Thoracic aorta (tissue), 2 donors: Measurements from ENCODE around the gene GALNT17. TPM values are rescaled to one million over a fixed set of nuclear protein-coding genes. Genes with fewer than 3 reads are reported as not detected.

Source experiments
- ATAC-seq: fragments of 150-250 bp; one replicate; pipeline ENCODE4 v1.8.0; 2017; ENCODE audit warnings: low read depth; ENCODE audit not compliant: insufficient number of reproducible peaks, low FRiP score
- DNase-seq: peaks from one replicate; pipeline ENCODE4 v3.0.0-alpha.2; 2020; ENCODE audit warnings: low spot score
- H3K27ac ChIP-seq, 2 donors: fragments of 200-600 bp; sonication (generic); 1 replicate in 1 of 2; 2 replicates in 1 of 2; pipeline ENCODE4 v1.5.1; 2016; ENCODE audit warnings: mild to moderate bottlenecking in 2 of 2, moderate library complexity in 2 of 2
- H3K27me3 ChIP-seq: fragments of 200-600 bp; sonication (generic); replicated peaks from 2 replicates; pipeline ENCODE4 v1.6.0; 2016; ENCODE audit warnings: mild to moderate bottlenecking; ENCODE audit not compliant: insufficient read depth
- H3K36me3 ChIP-seq: fragments of 200-600 bp; sonication (generic); one replicate; pipeline ENCODE4 v1.5.1; 2016
- H3K4me1 ChIP-seq, 2 donors: fragments of 200-600 bp; sonication (generic); 1 replicate in 1 of 2; 2 replicates in 1 of 2; pipeline versions ENCODE4 v1.5.1 to v1.6.0; 2016; ENCODE audit warnings: low read depth in 2 of 2, mild to moderate bottlenecking in 1 of 2; ENCODE audit not compliant: control insufficient read depth in 1 of 2
- H3K4me3 ChIP-seq: fragments of 200-600 bp; sonication (generic); 2 replicates; pipeline ENCODE4 v1.5.1; 2016; ENCODE audit warnings: mild to moderate bottlenecking
- H3K9me3 ChIP-seq: fragments of 200-600 bp; sonication (generic); 2 replicates; pipeline ENCODE4 v1.5.1; 2016
- total RNA-seq, 2 donors: library from RNA; depleted of rRNA; stranded (reverse); fragments of >200 nt; gene quantifications; one replicate each; pipeline versions ENCODE4 v1.1.0 to v1.2.3, GENCODE V29; 2016
- TF ChIP-seq, protein P1 (sequence below): fragments of 200-600 bp; sonication (generic); IDR thresholded peaks from one replicate; pipeline ENCODE4 v1.5.1; 2019; ENCODE audit warnings: antibody characterized with exemption

Gene GALNT17
- total RNA-seq, 2 donors from 2014 or later, result 17.6 to 20.8 TPM

DNA sequence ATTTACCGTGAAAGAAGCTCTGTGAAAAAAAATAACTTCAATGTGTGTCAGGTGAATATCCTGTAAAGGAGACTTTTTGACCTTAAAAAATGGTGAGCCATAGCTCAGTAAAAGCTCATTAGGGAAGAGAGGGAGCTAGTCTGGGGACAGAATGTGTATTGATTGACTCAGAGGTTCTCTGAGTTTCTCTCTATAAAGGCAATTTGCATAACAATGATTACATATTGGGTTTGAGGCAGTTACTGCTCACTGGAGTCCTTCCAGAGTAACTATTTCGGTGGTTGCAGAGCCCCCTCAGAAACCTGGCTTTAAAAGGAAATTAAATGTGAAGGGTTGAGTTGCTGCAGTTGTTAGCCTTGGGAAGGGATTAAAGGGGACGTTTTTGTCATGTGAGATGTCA is 181.6 kb downstream of the GALNT17 start:
- TF ChIP-seq, protein P1, sequence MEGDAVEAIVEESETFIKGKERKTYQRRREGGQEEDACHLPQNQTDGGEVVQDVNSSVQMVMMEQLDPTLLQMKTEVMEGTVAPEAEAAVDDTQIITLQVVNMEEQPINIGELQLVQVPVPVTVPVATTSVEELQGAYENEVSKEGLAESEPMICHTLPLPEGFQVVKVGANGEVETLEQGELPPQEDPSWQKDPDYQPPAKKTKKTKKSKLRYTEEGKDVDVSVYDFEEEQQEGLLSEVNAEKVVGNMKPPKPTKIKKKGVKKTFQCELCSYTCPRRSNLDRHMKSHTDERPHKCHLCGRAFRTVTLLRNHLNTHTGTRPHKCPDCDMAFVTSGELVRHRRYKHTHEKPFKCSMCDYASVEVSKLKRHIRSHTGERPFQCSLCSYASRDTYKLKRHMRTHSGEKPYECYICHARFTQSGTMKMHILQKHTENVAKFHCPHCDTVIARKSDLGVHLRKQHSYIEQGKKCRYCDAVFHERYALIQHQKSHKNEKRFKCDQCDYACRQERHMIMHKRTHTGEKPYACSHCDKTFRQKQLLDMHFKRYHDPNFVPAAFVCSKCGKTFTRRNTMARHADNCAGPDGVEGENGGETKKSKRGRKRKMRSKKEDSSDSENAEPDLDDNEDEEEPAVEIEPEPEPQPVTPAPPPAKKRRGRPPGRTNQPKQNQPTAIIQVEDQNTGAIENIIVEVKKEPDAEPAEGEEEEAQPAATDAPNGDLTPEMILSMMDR, result no peak
- Histone ChIP-seq H3K4me1 (peaks cover 8 to 38% of the 10 kb centered on the region in 2 donors), H3K9me3 (no peaks in the 10 kb centered on the region), H3K4me3 (no peak overlapping the region), H3K27ac (no peak overlapping the region), H3K36me3 (no peaks in the 10 kb centered on the region), H3K27me3 (no peaks in the 10 kb centered on the region)
- no peak for DNase-seq
- no peak for ATAC-seq

DNA sequence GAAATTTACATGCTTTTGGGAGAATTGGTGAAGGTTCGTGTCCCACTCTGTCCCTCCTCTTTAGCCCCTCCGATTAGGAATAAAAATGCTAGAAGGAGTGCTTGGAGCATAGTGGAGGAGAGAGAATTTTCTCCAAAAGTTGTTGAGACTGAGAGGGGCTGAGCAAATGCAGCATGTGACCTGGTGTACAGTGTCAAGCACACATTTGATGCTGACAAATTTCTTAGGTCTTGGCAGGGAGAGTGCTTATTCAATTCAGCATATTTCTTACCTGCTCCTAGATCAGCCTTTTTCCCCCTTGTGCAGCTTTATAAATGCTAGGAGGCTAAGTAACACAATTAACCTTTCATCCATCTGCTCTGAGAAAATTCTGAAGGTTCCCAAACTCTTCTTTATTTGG is 189.0 kb downstream of the GALNT17 start:
- no peak for DNase-seq
- H3K27ac ChIP-seq, result no peak overlapping the region
- TF ChIP-seq, protein P1, result no peak
- H3K4me3 ChIP-seq, result no peak overlapping the region
- no peak for ATAC-seq
- H3K4me1 ChIP-seq, result no peaks in the 10 kb centered on the region
- no peaks in the 10 kb centered on the region for H3K27me3 ChIP-seq
- H3K9me3 ChIP-seq, result no peaks in the 10 kb centered on the region
- H3K36me3 ChIP-seq, result no peaks in the 10 kb centered on the region

DNA sequence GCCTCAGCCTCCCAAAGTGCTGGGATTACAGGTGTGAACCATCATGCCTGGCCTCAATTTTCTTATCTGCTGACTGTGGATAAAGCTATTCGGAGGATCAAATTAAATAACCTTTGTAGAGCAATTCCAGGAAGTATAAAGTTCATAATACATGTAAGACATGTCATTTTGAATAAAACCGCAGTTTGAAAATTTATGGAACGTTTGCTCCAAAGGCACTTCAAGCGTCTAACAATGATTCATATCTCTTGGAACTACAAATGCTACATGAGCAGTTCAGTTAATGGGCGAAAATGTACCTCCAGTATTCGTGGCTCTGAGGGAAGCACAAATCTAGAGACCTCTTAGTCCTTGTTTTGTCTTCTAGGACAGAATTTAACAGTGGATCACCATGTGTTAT is 190.3 kb downstream of the GALNT17 start:
- no peak for ATAC-seq
- Histone ChIP-seq H3K27ac (no peak overlapping the region), H3K36me3 (no peaks in the 10 kb centered on the region), H3K4me3 (no peak overlapping the region), H3K27me3 (no peaks in the 10 kb centered on the region), H3K4me1 (no peaks in the 10 kb centered on the region), H3K9me3 (no peaks in the 10 kb centered on the region)
- TF ChIP-seq, protein P1, result no peak
- DNase-seq, result no peak

DNA sequence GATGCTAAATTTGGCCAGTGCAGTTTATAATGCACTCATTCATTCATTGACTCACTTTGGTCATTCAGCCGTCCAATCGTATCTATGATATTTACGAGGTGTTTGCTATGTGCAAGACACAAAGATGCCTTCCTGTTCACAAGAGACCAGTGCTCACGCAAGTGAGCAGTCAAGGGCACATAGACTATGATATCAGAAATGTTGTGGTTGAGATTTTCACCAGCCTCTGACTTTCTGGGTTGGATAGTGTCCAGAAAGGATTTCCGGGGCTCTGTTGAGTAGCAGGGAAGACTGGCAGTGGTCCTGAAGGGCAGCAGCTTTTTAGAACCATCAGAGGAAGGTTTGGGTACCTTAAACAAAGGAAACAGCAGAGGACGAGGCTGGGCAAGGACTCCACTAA is 191.8 kb downstream of the GALNT17 start:
- H3K4me1 ChIP-seq, result no peaks in the 10 kb centered on the region
- no peak overlapping the region for H3K4me3 ChIP-seq
- DNase-seq (no peak), ATAC-seq (no peak)
- H3K27ac ChIP-seq, result no peak overlapping the region
- TF ChIP-seq, protein P1, result no peak
- H3K9me3 ChIP-seq, result no peaks in the 10 kb centered on the region
- H3K27me3 ChIP-seq, result no peaks in the 10 kb centered on the region
- no peaks in the 10 kb centered on the region for H3K36me3 ChIP-seq

DNA sequence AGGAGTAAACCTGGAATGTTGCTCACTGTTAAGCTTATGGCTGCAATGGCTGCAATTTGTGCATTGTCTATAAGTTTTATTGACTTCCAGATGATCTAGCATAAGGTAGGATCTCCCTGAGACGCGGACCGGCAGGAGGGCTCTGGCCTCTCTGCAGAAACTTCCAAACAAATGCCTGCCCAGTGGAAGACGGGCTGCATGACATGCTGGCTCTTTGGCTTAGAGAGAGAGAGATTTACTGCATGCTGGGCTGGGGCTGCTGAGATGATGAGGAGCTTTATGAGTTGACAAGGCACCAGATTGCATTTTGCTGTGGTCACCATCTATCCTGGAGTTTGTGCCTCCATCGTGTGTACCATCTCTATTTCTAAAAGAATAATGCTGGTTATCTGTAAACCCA is 193.2 kb downstream of the GALNT17 start:
- H3K4me3 ChIP-seq, result no peak overlapping the region
- DNase-seq, result no peak
- no peaks in the 10 kb centered on the region for H3K27me3 ChIP-seq
- no peaks in the 10 kb centered on the region for H3K9me3 ChIP-seq
- TF ChIP-seq, protein P1, result no peak
- H3K27ac ChIP-seq, result no peak overlapping the region
- no peak for ATAC-seq
- no peaks in the 10 kb centered on the region for H3K36me3 ChIP-seq
- H3K4me1 ChIP-seq, result no peaks in the 10 kb centered on the region
